ENCODE results near the gene PARD6A.

GRCh38 chr16:67664871-67665270 is 4.1 kb downstream of the PARD6A start:
- TF ChIP-seq TAF1 (IDR thresholded peaks at IDR 0.05; ENCODE audit: low read depth) = no peak
- no peak for TF ChIP-seq YY1 (IDR thresholded peaks at IDR 0.05; ENCODE audit: low read depth)
- TF ChIP-seq REST (IDR thresholded peaks at IDR 0.05; ENCODE audit: low read depth) = no peak
- TF ChIP-seq FOXM1 (IDR thresholded peaks at IDR 0.05; ENCODE audit: borderline replicate concordance, low read depth) = no peak
- no peak for TF ChIP-seq MAX (IDR thresholded peaks at IDR 0.05)
